ENCODE results near the gene DNAJC11. TPM values are rescaled to one million over a fixed set of nuclear protein-coding genes. Genes with fewer than 3 reads are reported as not detected.

DNAJC11 gene
- total RNA-seq, 2 donors from 2014 or later, result 64.7 to 71.1 TPM

GRCh38 chr1:6694121-6694713, 7.4 kb downstream of the DNAJC11 start:
- H3K4me1 Mint-ChIP-seq, result peaks cover 7% of the 10 kb centered on the region
- peak; percentile 53 for DNase-seq
- peaks cover 17% of the 10 kb centered on the region for H3K36me3 ChIP-seq (ENCODE audit: control insufficient read depth, insufficient read depth, low read length)
- H3K27ac Mint-ChIP-seq, result peak overlapping the region; percentile 84
- TF ChIP-seq CTCF (conservative IDR thresholded peaks at IDR 0.05), result no peak
- no peaks in the 10 kb centered on the region for H3K4me1 ChIP-seq (ENCODE audit: control insufficient read depth, insufficient read depth, low read length)
- no peak overlapping the region for H3K9ac ChIP-seq (ENCODE audit: extremely low read depth, low read length, poor library complexity, severe bottlenecking)
- no peak overlapping the region for H3K4me3 ChIP-seq (ENCODE audit: low read length)
- no peaks in the 10 kb centered on the region for H3K9me3 ChIP-seq (ENCODE audit: control insufficient read depth, low read length)
- H3K27ac ChIP-seq (ENCODE audit: low read depth, low read length), result no peak overlapping the region
- no peak overlapping the region for H3K4me3 Mint-ChIP-seq
- no peaks in the 10 kb centered on the region for H3K9me3 Mint-ChIP-seq
- peaks cover 12% of the 10 kb centered on the region for H3K36me3 Mint-ChIP-seq (ENCODE audit: low read depth)
- no peaks in the 10 kb centered on the region for H3K27me3 ChIP-seq (ENCODE audit: control insufficient read depth, insufficient read depth, low read length, poor library complexity, severe bottlenecking)
- no peaks in the 10 kb centered on the region for H3K27me3 Mint-ChIP-seq (ENCODE audit: insufficient read depth)
- WGBS, 2 experiments (ENCODE audit: insufficient coverage in 1 of 2, insufficient read length in 1 of 2), result 75 to 77% methylated on average over 8 to 10 of the region's 10 CpGs

GRCh38 chr1:6692956-6693355, 8.7 kb downstream of the DNAJC11 start:
- H3K4me1 Mint-ChIP-seq, result peaks cover 12% of the 10 kb centered on the region
- Histone ChIP-seq H3K27ac (ENCODE audit: low read depth, low read length) (no peak overlapping the region), H3K4me3 (ENCODE audit: low read length) (no peak overlapping the region)

GRCh38 chr1:6691507-6691906, 10.1 kb downstream of the DNAJC11 start:
- Histone ChIP-seq H3K27me3 (ENCODE audit: control insufficient read depth, insufficient read depth, low read length, poor library complexity, severe bottlenecking) (no peaks in the 10 kb centered on the region), H3K27ac (ENCODE audit: low read depth, low read length) (no peak overlapping the region), H3K9ac (ENCODE audit: extremely low read depth, low read length, poor library complexity, severe bottlenecking) (no peak overlapping the region), H3K36me3 (ENCODE audit: control insufficient read depth, insufficient read depth, low read length) (peaks cover 17% of the 10 kb centered on the region), H3K4me3 (ENCODE audit: low read length) (no peak overlapping the region), H3K9me3 (ENCODE audit: control insufficient read depth, low read length) (no peaks in the 10 kb centered on the region), H3K4me1 (ENCODE audit: control insufficient read depth, insufficient read depth, low read length) (no peaks in the 10 kb centered on the region)
- no peak overlapping the region for H3K27ac Mint-ChIP-seq
- H3K4me3 Mint-ChIP-seq, result no peak overlapping the region
- no peak for DNase-seq
- peaks cover 22% of the 10 kb centered on the region for H3K4me1 Mint-ChIP-seq
- no peak for TF ChIP-seq CTCF (conservative IDR thresholded peaks at IDR 0.05)
- no peaks in the 10 kb centered on the region for H3K27me3 Mint-ChIP-seq (ENCODE audit: insufficient read depth)
- 91 to 93% methylated on average over 4 of the region's 4 CpGs for WGBS, 2 experiments (ENCODE audit: insufficient coverage in 1 of 2, insufficient read length in 1 of 2)
- peaks cover 13% of the 10 kb centered on the region for H3K36me3 Mint-ChIP-seq (ENCODE audit: low read depth)
- no peaks in the 10 kb centered on the region for H3K9me3 Mint-ChIP-seq

More at GRCh38 chr1:6692956-6693355, 8.7 kb downstream of the DNAJC11 start:
- H3K27me3 ChIP-seq (ENCODE audit: control insufficient read depth, insufficient read depth, low read length, poor library complexity, severe bottlenecking), result no peaks in the 10 kb centered on the region
- Mint-ChIP-seq H3K27me3 (ENCODE audit: insufficient read depth) (no peaks in the 10 kb centered on the region), H3K36me3 (ENCODE audit: low read depth) (peaks cover 13% of the 10 kb centered on the region), H3K9me3 (no peaks in the 10 kb centered on the region), H3K27ac (no peak overlapping the region), H3K4me3 (no peak overlapping the region)
- H3K4me1 ChIP-seq (ENCODE audit: control insufficient read depth, insufficient read depth, low read length), result no peaks in the 10 kb centered on the region
- H3K9me3 ChIP-seq (ENCODE audit: control insufficient read depth, low read length), result no peaks in the 10 kb centered on the region
- H3K36me3 ChIP-seq (ENCODE audit: control insufficient read depth, insufficient read depth, low read length), result peaks cover 17% of the 10 kb centered on the region
- TF ChIP-seq CTCF (conservative IDR thresholded peaks at IDR 0.05), result no peak
- WGBS, 2 experiments (ENCODE audit: insufficient coverage in 1 of 2, insufficient read length in 1 of 2), result 93 to 94% methylated on average over 4 to 9 of the region's 9 CpGs
- H3K9ac ChIP-seq (ENCODE audit: extremely low read depth, low read length, poor library complexity, severe bottlenecking), result no peak overlapping the region
- no peak for DNase-seq

Measured in endodermal cell (in vitro differentiated cells).